A673 (cell line): ENCODE results near the gene ADARB2.

Experiments used
- EZH2 ChIP-seq: fragments of 200-600 bp; sonication (generic); IDR thresholded peaks from 2 replicates; pipeline ENCODE4 v1.6.1; 2017; ENCODE audit warnings: borderline replicate concordance, low read depth, mild to moderate bottlenecking, mixed read lengths, antibody characterized with exemption, low read length; ENCODE audit not compliant: poor library complexity, severe bottlenecking
- TF ChIP-seq, protein P1 (sequence below): fragments of 300-800, 200-600 bp; sonication (generic); conservative IDR thresholded peaks from 2 replicates; pipeline ENCODE4 v1.5.1; 2017; ENCODE audit warnings: low read depth, mild to moderate bottlenecking, antibody characterized with exemption, low read length, moderate library complexity, mixed read lengths

DNA sequence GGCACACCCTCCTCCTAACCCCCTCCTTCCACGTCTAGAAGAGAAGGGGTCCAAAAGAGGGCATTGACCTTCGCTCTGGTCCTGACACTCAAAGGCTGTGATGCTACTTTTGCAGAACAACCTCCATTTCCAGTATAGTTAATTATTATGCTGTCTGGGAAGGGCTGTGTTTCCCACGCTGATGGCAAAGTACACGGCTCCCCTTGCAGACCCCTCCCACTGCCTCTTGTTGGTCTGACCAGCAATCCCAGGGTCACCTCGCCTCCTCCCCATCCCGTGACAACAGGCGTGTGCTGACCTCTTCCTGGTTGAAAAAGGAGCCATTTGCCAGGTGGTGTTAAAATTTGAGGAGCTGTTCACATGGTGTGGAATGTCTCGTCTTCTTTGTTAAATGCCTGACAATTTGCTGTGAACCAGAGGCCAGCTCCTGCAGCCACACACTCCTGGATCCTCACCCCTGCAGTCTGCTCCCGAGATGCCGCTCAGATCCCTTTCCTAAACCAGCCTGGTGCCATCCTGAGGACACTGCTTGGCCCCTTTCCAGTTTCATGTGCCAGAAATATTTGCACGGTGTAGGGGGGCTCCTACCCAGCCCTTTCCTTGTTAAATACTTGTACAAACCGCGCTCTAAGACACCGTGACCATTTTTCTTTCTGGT is 359.5 kb downstream of the ADARB2 start:
- TF ChIP-seq, protein P1, sequence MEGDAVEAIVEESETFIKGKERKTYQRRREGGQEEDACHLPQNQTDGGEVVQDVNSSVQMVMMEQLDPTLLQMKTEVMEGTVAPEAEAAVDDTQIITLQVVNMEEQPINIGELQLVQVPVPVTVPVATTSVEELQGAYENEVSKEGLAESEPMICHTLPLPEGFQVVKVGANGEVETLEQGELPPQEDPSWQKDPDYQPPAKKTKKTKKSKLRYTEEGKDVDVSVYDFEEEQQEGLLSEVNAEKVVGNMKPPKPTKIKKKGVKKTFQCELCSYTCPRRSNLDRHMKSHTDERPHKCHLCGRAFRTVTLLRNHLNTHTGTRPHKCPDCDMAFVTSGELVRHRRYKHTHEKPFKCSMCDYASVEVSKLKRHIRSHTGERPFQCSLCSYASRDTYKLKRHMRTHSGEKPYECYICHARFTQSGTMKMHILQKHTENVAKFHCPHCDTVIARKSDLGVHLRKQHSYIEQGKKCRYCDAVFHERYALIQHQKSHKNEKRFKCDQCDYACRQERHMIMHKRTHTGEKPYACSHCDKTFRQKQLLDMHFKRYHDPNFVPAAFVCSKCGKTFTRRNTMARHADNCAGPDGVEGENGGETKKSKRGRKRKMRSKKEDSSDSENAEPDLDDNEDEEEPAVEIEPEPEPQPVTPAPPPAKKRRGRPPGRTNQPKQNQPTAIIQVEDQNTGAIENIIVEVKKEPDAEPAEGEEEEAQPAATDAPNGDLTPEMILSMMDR, result no peak
- no peak for TF ChIP-seq EZH2
